HG02588 (cell line): ENCODE results near the gene PPP2R2D.

Experiments
- ATAC-seq: cut with Tn5 transposase; IDR thresholded peaks from one replicate; pipeline ENCODE4 v1.9.1; 2021; ENCODE audit warnings: mild to moderate bottlenecking, moderate library complexity; ENCODE audit not compliant: unreplicated experiment

The PPP2R2D gene

DNA sequence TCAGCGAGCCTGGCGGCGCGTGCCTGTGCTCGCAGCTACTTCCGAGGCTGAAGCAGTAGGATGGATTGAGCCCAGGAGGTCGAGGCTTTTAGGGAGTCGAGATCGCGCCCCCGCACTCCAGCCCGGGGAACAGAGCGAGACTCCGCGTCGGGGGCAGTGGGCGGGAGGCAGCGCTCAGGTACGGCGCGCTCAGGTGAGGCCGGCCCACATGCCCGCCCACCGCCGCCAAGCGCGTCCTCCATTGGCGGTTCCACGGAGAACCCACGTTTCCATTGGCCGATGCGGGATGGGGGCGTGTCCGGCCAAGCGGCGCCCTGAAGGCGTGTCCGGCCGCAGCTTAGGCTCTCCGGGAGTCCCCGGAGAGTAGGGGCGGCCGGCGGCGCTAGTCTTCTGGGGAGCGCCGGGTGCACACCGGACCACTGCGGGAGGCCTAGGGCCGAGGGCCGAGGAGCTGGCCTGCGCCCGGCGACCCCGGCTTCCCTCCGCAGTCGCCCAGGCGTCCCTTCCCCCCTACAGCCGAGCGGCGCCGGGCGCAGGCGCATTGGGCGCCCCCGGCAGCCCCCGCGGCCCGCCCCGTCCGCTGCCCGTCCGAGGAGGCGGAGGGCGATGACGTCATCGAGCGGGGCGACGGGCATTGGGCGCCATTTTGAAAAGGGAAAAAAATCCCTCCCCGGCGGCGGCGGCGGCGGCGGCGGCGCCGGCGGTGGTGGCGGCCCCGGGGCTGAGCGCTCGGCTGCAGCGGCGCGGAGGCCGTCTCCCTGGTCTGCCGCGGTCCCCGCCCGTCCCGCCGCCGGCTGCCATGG, at the start of gene PPP2R2D:
TSS of gene PPP2R2D (plus strand) at position 659 of the 803 bp plus-strand sequence. CDS start at position 800, 141 bp downstream.
- peak; percentile 89 for ATAC-seq

DNA sequence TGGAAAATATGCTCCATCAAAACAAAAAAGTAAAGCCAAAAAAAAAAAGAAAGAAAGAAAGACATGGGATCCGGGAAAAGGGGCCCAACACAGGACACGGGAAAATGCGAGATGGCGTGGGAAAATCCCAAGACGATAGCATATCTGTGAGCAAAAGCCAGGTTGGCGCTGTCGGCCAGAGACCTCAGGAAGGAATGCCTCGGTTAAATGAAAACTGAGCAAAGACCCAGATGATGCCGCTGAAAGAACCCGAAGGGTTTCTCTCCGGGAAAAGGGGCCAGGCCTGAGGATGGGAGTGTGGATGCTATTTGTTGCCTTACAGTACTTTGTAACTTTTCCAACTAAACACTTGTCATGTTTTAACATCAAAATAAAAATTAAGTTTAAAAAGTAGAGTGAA, 49.5 kb upstream of the PPP2R2D start:
- ATAC-seq: no peak

DNA sequence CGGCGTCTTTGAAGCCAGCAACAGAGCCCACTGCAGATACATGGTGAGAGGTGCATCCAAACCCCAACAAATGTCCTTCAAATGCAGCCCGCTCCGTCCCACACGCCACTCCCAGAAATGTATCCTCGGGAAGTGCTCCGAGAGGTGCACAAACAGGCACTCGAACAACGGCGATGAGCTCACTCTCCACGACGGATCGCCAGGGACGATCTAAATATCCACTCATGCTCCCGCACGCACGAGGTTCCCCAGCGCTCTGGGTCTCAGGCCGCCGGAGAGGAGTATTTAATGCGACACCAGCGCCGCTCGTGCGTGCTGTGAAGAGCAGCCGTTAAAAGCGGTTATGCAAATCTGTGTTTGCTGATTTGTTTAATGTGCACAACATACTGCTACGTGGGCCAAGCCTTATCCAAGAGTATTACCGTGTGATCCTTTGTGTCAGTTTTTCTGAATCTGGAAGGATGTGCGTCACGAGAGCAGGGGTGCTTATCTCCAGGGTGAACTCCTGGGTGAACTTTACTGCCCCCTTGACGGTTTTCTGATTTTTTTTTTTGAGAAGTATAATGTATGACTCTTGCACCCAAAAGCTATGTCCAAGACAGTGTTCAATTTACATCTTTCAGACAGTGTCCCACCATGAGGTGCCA, 48.5 kb upstream of the PPP2R2D start:
- no peak for ATAC-seq

DNA sequence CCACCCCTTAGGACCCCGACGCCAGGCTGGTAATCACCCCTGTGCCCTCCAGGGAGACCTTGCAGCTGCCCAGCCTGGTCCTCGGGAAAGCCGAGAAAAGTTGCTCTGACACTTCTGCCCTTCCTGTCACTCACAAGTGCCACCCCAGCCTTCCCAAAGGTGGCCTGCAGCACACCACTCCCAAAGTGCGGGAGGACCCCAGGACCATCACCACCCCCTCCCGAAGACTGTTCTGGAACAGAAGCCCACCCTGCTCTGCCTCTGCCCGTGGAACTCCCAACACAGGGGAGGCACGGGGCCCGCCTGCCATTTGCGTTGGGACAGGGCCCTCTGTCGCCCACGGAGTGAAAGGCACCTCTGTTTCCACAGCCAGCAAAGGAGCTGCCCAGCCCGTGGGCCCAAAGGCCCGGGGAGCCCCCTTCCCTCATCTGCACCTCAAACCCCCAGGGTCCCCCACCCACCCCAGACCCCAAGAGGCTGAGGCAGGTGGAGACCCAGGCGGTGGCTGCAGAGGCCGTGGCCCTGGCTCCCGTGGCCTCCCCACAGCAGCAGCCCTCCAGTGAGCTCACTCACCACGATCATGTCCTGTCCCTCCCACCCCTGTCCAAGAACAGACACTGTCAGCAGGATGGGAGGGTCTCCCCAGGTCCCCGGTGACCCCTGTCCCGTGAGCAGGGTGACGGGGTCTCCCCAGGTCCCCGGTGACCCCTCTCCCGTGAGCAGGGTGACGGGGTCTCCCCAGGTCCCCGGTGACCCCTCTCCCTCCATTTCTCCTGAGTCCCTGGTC, 47.8 kb upstream of the PPP2R2D start:
- ATAC-seq: no peak

DNA sequence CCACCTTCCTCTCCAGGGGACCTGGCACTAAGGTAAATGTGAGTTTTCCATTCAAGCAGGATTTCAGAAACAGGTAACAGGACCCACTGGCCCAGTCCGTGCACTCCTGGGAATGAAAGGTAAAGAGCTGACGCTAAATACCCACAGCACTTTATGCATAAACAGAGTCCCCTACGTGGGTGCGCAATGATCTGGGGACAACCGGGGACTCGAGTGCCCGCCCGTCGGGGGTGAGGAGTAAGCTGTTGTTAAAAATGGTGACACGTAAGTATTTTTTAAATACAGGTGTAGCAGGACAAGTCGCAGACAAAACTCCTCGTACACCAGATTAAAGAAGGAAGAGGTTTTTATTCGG, 47.2 kb upstream of the PPP2R2D start:
- ATAC-seq: no peak

DNA sequence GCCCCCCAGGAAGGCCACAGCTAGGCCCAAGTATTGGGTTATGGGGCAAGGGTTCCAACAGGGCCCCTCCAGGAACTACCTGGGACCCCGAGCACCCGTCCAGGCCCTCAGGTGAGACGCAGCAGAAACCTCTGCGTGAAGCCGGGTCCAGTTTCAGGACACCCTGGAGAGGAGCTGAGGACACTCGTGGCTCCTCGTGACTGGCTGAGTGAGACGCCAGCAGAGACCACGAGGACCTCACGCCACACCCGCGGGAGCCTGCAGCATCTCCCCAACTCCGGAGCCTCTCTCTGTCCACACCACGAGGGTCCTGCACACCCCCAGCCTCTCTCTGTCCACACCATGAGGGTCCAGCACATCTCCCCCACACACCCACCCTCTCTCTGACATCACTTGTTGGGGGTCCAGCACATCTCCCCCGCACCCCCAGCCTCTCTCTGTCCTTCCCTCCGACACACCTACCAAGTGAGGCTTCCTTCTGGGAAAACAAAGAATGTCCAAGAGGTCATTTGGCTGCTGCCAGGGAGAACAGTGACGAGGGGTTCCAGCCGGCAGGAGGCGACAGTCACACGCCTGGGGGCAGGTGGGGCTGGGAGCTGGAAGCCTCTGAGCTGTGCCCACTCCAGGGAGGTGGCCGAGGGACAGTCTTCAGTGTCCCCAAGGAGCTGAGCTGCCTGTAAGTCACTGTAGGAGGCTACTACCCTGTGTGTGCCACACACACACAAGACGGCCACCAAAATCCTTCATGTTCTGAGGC, 46.1 kb upstream of the PPP2R2D start:
- ATAC-seq: no peak

DNA sequence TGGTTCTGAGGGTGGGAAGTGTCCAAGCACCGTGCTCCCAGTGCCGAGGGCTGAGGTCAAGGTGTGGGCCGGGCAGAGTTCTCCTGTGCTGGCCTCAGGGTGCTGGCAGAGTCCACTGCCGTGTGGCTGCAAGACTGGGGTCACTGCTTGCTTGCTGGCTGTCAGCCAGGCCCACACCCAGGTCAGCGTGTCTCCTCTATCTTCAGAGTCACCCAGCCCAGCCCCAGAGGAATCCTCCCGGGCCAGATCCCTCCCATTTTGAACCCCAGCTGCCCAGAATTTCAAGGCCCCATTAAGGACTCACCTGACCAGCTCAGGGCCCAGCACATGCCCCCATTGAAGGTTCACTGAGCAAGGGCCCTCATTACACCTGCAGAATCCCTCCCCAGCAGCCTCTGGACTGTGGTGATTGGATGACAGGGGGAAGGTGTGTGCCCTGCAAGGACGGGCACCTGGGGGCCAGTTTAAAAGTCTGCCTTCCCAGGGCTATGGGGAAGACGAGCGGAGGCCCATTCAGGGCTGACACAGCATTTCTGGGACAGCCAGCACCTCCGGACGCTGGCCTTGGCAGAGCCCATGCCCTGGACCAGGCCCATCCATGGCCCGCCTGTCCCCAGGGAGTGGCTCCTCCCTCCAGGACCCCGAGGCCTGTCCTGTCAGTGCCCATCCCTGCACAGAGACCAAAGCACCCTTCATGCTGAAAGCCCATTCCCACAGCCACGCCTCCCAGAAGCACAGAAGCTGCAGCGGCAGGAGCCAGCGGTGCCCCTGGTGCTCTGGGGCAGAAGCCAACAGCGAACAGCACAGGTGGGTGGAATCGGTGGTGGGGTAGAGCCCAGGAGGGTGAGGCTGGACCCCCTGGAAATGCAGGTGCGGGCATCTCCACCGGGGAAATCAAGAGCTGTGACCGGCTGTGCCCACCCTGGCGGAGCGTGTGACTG, 45.1 kb upstream of the PPP2R2D start:
- no peak for ATAC-seq

DNA sequence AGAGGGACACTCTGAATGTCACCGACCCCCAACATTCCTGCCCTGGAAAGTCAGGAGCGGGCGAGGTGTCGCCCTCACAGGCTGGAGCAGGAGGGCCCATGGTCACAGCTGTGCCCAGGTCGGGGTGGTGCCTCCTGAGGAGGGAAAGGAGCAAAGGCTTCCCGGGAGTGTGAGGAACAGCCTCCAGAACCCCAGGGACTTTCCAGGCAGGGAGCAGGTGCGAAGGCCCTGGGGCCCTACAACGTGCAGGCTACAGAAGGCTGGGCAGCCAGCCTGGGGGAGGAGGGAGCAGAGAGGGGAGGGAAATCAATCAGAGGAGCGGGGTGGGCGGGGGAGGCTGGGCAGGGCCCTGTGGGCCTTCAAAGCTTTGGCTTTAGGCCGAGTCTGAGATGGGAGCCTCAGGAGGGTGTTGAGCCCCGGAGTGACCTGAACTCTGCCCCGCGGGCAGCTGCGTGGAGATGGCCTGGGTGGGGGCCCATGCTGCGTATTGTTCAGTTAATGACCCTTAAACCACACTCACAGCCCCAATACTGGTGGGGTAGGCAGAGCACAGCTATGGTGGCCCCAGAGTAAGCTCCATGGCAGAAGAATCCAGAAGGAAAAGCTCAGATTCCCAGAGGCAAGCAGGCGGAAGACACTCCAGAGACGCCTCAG, 44.2 kb upstream of the PPP2R2D start:
- ATAC-seq: no peak

DNA sequence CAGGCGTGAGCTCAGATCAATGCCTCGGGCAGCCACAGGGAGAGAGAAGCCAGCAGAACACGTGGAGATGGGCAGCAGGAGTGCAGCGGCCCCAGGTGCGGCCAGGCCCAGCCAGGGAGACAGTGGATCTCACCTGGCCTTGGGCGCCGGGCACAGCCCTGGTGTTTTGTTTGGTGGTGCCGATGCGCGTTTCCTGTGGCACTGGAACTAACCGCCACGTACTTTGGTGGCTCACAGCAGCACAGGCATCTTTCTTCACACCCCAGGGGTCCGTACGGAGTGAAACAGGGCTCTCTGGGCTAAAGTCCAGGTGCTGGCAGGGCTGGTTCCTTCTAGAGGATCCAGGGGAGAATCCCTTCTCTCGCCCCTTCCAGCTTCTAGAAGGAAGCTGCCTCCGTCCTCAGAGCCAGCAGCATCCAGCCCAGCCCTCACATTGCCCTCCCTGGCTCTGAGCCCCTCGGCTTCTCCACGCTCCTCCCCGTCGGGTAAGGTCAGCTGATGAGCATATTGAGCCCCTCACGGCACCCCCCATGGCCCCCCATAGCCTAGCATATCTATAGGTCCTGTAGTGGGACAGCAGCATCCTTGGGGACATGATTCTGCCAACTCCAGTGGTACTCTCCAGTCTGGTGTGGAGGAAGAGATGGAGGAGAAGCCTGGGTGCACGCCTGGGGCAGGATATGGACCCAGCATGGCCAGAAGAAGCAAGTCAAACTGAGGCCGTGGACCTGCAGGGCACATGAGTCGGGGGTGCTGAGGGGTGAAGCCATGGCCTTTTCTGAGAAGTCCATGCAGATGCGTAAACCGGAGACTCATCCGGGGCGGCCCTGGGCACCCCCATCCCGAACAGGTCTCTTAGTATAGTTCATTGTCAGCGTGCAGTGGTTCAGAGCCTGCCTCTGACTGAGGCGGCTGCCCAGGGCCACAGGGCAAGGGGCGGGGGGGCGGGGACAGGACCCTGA, 43.4 kb upstream of the PPP2R2D start:
- no peak for ATAC-seq

DNA sequence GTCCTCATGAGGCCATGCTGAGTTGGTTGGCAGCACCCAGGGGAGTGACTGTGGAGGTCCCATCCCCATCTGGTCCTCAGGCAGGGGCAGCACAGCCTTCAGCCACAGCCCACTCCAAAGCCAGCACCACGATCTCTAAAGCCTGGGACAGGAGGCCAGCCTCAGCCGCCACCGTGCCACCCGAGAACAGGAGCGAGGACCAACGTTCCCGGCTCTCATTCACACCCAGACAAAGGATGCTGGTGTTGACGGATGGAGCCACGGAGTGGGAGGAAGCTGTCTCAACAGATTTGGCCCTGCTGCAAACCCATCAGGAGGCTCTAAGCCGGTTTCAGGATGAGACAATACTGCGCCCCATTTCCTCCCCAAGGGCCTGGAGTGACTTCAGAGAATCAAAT, 42.7 kb upstream of the PPP2R2D start:
- ATAC-seq: no peak

DNA sequence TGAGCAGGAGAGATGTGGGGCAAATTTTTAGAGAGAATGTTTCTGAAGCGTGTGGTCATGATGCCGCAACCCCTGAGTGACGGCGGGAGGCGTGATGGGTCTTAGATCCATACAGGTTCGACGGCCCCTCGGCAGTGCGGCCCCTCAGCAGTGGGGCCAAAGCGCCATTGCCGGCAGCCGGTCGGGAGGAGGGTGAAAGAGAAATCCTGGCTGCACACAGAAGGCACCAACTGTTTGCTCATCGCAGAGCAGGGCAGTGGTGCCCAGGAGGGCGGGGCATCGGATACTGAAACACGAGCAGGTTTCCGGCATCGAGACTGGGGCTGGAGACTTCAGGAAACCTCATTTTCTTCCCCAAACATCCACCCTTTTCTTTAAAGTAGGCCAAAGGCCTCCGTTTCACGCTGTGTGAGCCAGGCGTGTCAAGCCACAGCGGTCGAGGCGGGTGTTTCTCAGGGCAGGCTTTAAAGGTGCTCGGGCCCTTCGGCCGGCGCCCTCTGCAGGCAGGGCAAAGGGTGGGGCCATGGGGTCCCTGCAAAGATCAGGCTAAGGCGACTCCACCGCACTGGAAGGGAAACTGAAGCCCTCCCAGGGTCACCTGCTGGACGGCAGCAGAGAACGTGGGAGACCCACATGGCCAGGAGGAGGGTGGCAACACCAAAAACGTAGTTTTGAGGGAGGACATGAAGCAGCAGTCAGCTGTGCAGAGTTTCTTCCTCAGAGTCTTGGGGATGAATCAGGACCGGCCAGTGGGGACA, 42.0 kb upstream of the PPP2R2D start:
- no peak for ATAC-seq

DNA sequence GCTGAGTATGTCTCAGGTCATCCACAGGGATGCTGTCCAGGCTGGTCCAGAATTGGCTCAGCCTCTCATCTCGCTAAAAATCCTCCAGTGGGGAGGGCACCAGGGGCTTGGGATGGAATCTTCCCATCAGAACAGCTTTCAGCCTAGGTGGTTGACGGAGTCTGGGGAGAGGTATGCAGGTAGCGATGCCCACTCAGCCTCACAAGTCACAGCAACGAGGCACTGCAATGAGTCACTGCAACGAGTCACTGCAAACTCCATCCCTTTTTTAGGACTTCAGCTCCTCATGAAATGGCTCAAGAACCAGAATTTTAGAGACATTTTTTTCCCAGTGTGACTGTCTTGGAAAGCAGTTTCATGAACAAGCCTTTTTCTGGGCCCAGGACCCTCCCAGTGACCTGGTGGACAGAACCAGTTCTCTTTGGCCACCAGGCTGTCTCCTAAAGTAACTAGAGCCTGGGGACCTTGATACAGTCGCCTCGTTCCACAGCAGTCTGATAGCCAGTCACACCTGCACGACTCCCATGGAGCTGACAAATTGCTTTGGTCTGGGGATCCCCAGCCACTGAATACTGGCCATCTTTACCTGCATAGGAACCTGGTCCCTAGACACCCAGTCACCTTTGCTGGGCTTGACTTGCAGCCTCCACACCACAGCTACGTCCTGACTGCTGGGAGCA, 41.3 kb upstream of the PPP2R2D start:
- ATAC-seq: no peak

DNA sequence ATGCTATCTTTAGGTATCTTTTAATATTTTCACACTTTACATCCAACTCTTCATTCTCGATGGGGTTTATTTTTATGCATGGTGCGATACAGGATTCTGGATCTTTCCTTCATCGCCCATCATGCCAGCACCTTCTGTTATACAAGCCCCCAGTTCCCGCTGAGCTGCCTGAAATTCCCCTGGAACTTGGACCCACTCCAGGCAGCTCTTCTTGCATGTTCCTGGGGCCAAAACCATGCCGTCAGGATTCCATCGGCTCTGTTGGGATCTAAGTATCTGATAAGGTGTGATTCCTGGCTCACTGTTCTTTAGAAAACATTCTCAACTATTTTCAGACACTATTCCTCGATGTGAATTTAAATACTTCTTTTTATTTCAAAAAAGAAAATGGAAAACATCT, 40.5 kb upstream of the PPP2R2D start:
- no peak for ATAC-seq

DNA sequence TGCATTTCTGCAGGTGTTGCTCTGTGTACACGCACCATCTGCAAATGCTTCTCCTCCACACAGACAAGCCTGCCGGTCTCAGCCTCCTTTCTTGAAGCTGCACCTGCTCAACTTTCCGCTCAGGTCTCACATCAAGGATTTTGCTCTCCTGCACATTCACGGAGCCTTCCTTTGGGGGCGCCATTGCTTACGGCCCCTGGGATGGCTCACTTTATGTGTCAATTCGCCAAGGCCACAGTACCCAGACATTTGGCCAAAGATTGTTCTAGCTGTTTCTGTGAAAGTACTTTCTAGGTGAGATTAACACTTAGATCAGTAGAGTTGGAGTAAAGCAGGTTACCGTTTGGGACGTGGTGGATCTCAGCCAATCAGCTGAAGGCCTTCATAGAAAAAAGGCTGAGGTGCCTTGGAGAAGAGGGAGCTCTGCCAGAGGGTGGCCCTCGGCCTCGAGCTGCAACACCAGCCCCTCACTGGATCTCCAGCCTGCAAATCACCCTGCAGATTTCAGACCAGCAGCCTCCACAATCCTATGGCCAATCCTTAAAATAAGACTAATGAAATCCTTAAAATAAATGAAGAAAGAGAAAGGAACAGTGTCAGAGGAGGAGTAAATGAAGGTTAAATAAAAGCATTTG, 39.9 kb upstream of the PPP2R2D start:
- no peak for ATAC-seq

DNA sequence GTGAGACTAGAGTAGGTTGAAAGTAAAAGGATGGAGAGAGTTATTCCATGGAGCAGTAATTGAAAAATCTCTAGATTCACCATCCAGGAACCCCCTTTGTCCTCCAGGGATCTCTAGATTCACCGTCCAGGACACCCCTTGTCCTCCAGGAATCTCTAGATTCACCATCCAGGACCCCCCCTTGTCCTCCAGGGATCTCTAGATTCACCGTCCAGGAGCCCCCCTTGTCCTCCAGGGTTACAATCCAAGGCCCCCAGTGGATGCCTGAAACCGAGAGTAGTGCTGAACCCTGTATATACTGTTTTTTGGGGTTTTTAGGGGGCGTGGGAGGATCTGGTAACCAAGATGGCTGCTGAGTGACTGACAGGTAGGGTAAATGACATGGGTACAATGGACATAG, 38.3 kb upstream of the PPP2R2D start:
- no peak for ATAC-seq

DNA sequence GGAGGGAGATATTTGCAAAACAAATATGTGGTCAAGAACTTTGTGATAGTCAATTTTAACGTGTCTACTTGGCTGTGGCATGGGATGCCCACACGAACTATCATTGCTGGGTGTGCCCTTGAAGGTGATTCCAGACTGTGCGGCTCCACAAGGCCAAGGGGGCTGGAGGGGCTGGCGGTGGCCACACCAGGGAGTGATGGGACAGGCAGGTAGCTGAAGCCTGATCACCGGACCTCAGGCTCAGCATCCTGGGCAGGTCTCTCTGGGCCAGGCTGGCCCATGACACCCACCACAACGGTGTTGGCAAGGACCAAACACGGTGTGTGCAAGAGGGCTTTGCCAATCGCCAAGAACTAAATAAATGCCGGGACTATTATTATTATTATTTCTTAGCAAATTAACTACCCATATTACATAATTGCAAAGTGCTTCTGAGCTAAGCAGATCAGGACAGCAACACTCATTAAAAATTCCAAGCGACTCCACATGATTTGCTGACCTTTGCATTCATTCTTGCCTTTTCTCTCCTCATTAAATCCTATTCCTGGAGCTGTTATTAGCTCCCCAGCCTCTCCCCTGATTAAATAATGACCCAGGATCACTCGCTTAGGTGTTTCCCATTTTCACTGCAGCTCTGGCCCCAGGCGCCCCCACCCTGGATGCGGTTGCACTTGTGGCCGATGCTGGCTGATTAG, 35.4 kb upstream of the PPP2R2D start:
- no peak for ATAC-seq
